Activated B cell treated with CpG ODN at 0.5 μM for 24 hours (primary cell): ENCODE data around the gene CROCC2. TPM values are rescaled to one million over a fixed set of nuclear protein-coding genes. Genes with fewer than 3 reads are reported as not detected.

Experiments
- ATAC-seq: fragments of 200-7000 bp; cut with Tn5 transposase; one replicate; pipeline ENCODE4 v1.10.0; 2021; ENCODE audit warnings: low read depth, mild to moderate bottlenecking, moderate library complexity
- CTCF ChIA-PET: fragments of 350-600 bp; sonication (Branson Sonifier 250); formaldehyde crosslinking; loops from one replicate; lab custom pipeline; 2021; ENCODE audit warnings: antibody characterized with exemption; lab: Charles Lee
- POLR2A ChIA-PET: fragments of 350-600 bp; sonication (Branson Sonifier 250); formaldehyde crosslinking; loops from one replicate; lab custom pipeline; 2021; ENCODE audit warnings: antibody characterized with exemption; lab: Charles Lee
- DNase-seq: peaks from one replicate; pipeline ENCODE4 v3.0.0; 2022
- H3K27ac Mint-ChIP-seq: one replicate; pipeline ENCODE4 v1.8.0; 2020; ENCODE audit warnings: mixed read lengths
- H3K27me3 Mint-ChIP-seq: one replicate; pipeline ENCODE4 v1.8.0; 2021; ENCODE audit warnings: mixed read lengths
- H3K36me3 Mint-ChIP-seq: one replicate; pipeline ENCODE4 v1.8.0; 2021; ENCODE audit warnings: low read depth, mixed read lengths
- H3K4me1 Mint-ChIP-seq: one replicate; pipeline ENCODE4 v1.8.0; 2021; ENCODE audit warnings: mixed read lengths
- H3K4me3 Mint-ChIP-seq: one replicate; pipeline ENCODE4 v1.8.0; 2020; ENCODE audit warnings: mild to moderate bottlenecking, mixed read lengths
- H3K9me3 Mint-ChIP-seq: one replicate; pipeline ENCODE4 v1.8.0; 2020; ENCODE audit warnings: mixed read lengths
- CTCF ChIP-seq: fragments of 200-600 bp; IDR thresholded peaks from one replicate; pipeline ENCODE4 v1.8.0; 2022; ENCODE audit warnings: antibody characterized with exemption, mild to moderate bottlenecking
- intact Hi-C: fragments of 100-400 bp; cut with micrococcal nuclease; formaldehyde crosslinking; loops from one replicate; pipeline ENCODE4 v1.15.1; 2024
- total RNA-seq: library from RNA; stranded (reverse); gene quantifications from 2 replicates; pipeline ENCODE4 v1.2.3, GENCODE V29; 2022

Gene CROCC2
- total RNA-seq, 1 donor from 2014 or later, result not detected

GRCh38 chr2:240998706-240998994 is 92.5 kb downstream of the CROCC2 start:
- ATAC-seq, result no peak
- no peak overlapping the region for H3K27ac Mint-ChIP-seq
- no peaks in the 10 kb centered on the region for H3K36me3 Mint-ChIP-seq
- H3K4me3 Mint-ChIP-seq, result no peak overlapping the region
- no peak for DNase-seq
- intact Hi-C loops, result loop anchor here (1.0 to 5.0 kb wide), 2 partner anchors 43 to 154 kb away; partner anchors contain the start of gene PPP1R7
- no peak for TF ChIP-seq CTCF
- peaks cover 23% of the 10 kb centered on the region for H3K27me3 Mint-ChIP-seq
- ChIA-PET POLR2A (interaction anchor here (1.4 kb wide), 1 partner anchor 43 kb away, joined by 3 read pairs; no protein-coding TSS in a partner anchor), CTCF (no interaction called here)
- H3K9me3 Mint-ChIP-seq, result peaks cover 6% of the 10 kb centered on the region
- no peaks in the 10 kb centered on the region for H3K4me1 Mint-ChIP-seq

GRCh38 chr2:240998995-240999791 is 93.1 kb downstream of the CROCC2 start:
- intact Hi-C loops, result loop anchor here (1.0 to 5.0 kb wide), 2 partner anchors 42 to 153 kb away; partner anchors contain the start of gene PPP1R7
- ATAC-seq, result peak; percentile 12

GRCh38 chr2:240999873-241000541 is 93.9 kb downstream of the CROCC2 start:
- ChIA-PET CTCF (no interaction called here), POLR2A (no interaction called here)
- Mint-ChIP-seq H3K27ac (no peak overlapping the region), H3K4me1 (no peaks in the 10 kb centered on the region), H3K36me3 (no peaks in the 10 kb centered on the region), H3K9me3 (peaks cover 8% of the 10 kb centered on the region), H3K4me3 (peak overlapping the region; percentile 12), H3K27me3 (peaks cover 23% of the 10 kb centered on the region)
- TF ChIP-seq CTCF, result no peak
- intact Hi-C loops, result loop anchor here (5.0 kb wide), 1 partner anchor 152 kb away; the partner anchor contains the start of gene PPP1R7
- ATAC-seq, result no peak
- peak; percentile 11 for DNase-seq

More at GRCh38 chr2:240998995-240999791, 93.1 kb downstream of the CROCC2 start:
- Mint-ChIP-seq H3K36me3 (no peaks in the 10 kb centered on the region), H3K27ac (no peak overlapping the region), H3K4me3 (no peak overlapping the region), H3K9me3 (peaks cover 8% of the 10 kb centered on the region), H3K27me3 (peaks cover 23% of the 10 kb centered on the region), H3K4me1 (no peaks in the 10 kb centered on the region)
- ChIA-PET CTCF (no interaction called here), POLR2A (interaction anchor here (1.4 kb wide), 1 partner anchor 42 kb away, joined by 3 read pairs; no protein-coding TSS in a partner anchor)
- no peak for TF ChIP-seq CTCF
- peak; percentile 15 for DNase-seq

- POLR2A ChIA-PET, result no interaction called here
- ATAC-seq (no peak), DNase-seq (peak; percentile 9)
- Mint-ChIP-seq H3K27me3 (peaks cover 23% of the 10 kb centered on the region), H3K27ac (no peak overlapping the region), H3K36me3 (no peaks in the 10 kb centered on the region), H3K9me3 (peaks cover 13% of the 10 kb centered on the region), H3K4me3 (no peak overlapping the region), H3K4me1 (no peaks in the 10 kb centered on the region)
- CTCF ChIA-PET, result interaction anchor here (1.3 kb wide), 1 partner anchor 57 kb away, joined by 3 read pairs; no protein-coding TSS in a partner anchor
- no peak for TF ChIP-seq CTCF
- intact Hi-C loops, result no loop called here
Measured at GRCh38 chr2:241000831-241001321, 94.7 kb downstream of the CROCC2 start.
